A673 (cell line): Measurements from ENCODE around the gene SLC24A4. TPM values are rescaled to one million over a fixed set of nuclear protein-coding genes. Genes with fewer than 3 reads are reported as not detected.

Source experiments
- BruUV-seq: library from RNA; stranded (reverse); fragments of 400-500 nt; replicated peaks from 2 replicates; lab custom pipeline; 2021; lab: Mats Ljungman, UMichigan
- CTCF ChIA-PET: fragments of 300-600 bp; sonication (Branson Sonifier 250); formaldehyde crosslinking; loops from one replicate; lab custom pipeline; 2022; ENCODE audit warnings: antibody characterized with exemption; lab: Charles Lee
- POLR2A ChIA-PET: fragments of 300-600 bp; sonication (Branson Sonifier 250); formaldehyde crosslinking; loops from one replicate; lab custom pipeline; 2022; ENCODE audit warnings: antibody characterized with exemption; ENCODE audit not compliant: low non-redundant PET; lab: Charles Lee
- DNase-seq: peaks from one replicate; pipeline ENCODE4 v3.0.0-alpha.2; 2015; ENCODE audit warnings: low spot score
- H3K27ac ChIP-seq: fragments of 200-600 bp; sonication (generic); 2 replicates; pipeline ENCODE4 v1.5.1; 2016; ENCODE audit warnings: mixed run types, low read depth, mild to moderate bottlenecking, mixed read lengths, antibody characterized with exemption, low read length; ENCODE audit not compliant: poor library complexity, severe bottlenecking
- H3K27me3 ChIP-seq: fragments of 200-600 bp; sonication (generic); replicated peaks from 2 replicates; pipeline ENCODE4 v1.6.1; 2017; ENCODE audit warnings: mixed run types, low read depth, mild to moderate bottlenecking, mixed read lengths, antibody characterized with exemption, low read length; ENCODE audit not compliant: insufficient read depth, poor library complexity
- H3K36me3 ChIP-seq: fragments of 200-600 bp; sonication (generic); 2 replicates; pipeline ENCODE4 v1.6.1; 2016; ENCODE audit warnings: mixed run types, mild to moderate bottlenecking, mixed read lengths, antibody characterized with exemption, low read length; ENCODE audit not compliant: insufficient read depth, poor library complexity, severe bottlenecking
- H3K4me1 ChIP-seq: fragments of 200-600 bp; sonication (generic); 2 replicates; pipeline ENCODE4 v1.6.1; 2017; ENCODE audit warnings: mixed run types, mild to moderate bottlenecking, mixed read lengths, antibody characterized with exemption, low read length; ENCODE audit not compliant: insufficient read depth, poor library complexity, severe bottlenecking
- H3K4me3 ChIP-seq: fragments of 200-600 bp; sonication (generic); 2 replicates; pipeline ENCODE4 v1.5.1; 2016; ENCODE audit warnings: low read depth, mixed run types, mild to moderate bottlenecking, mixed read lengths, low read length; ENCODE audit not compliant: poor library complexity, severe bottlenecking
- H3K9me3 ChIP-seq: fragments of 200-600 bp; sonication (generic); 2 replicates; pipeline ENCODE4 v1.6.1; 2016; ENCODE audit warnings: mixed run types, low read depth, mild to moderate bottlenecking, mixed read lengths, antibody characterized with exemption, low read length; ENCODE audit not compliant: poor library complexity, severe bottlenecking
- EZH2 ChIP-seq: fragments of 200-600 bp; sonication (generic); IDR thresholded peaks from 2 replicates; pipeline ENCODE4 v1.6.1; 2017; ENCODE audit warnings: borderline replicate concordance, low read depth, mild to moderate bottlenecking, mixed read lengths, antibody characterized with exemption, low read length; ENCODE audit not compliant: poor library complexity, severe bottlenecking
- intact Hi-C: fragments of 100-400 bp; cut with micrococcal nuclease; formaldehyde crosslinking; loops from one replicate; pipeline ENCODE4 v1.10.0; 2022; ENCODE audit not compliant: unreplicated experiment
- total RNA-seq: library from RNA; stranded (reverse); gene quantifications from 2 replicates; pipeline ENCODE4 v1.2.3, GENCODE V29; 2021
- TF ChIP-seq, protein P1 (sequence below): fragments of 300-800, 200-600 bp; sonication (generic); conservative IDR thresholded peaks from 2 replicates; pipeline ENCODE4 v1.5.1; 2017; ENCODE audit warnings: low read depth, mild to moderate bottlenecking, antibody characterized with exemption, low read length, moderate library complexity, mixed read lengths

SLC24A4 gene
- total RNA-seq, 1 experiment from 2014 or later, result 0.15 TPM

DNA sequence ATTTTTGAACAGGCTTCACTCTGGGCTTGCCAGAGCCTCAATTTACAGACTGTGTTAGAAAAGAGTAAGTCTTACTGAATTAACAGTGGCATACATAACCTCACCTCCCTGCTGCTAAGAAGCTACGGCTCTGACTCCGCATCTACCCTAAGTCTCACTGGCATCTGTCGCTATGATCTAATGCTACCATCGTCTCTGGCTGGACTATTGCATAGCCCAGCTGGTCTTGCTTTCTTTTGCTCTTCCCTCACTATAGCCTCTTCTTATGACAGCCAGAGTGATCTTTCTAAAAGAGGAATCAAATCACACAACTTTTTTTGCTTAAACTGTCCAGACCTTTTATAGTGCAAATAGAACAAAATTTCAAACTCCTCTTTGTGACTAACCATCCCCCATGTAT, 81.1 kb downstream of the SLC24A4 start:
- Histone ChIP-seq H3K36me3 (no peaks in the 10 kb centered on the region), H3K9me3 (no peaks in the 10 kb centered on the region), H3K4me1 (no peaks in the 10 kb centered on the region), H3K27ac (no peak overlapping the region), H3K4me3 (no peak overlapping the region), H3K27me3 (peaks cover 3% of the 10 kb centered on the region)
- ChIA-PET CTCF (no interaction called here), POLR2A (no interaction called here)
- intact Hi-C loops, result no loop called here
- TF ChIP-seq, protein P1, sequence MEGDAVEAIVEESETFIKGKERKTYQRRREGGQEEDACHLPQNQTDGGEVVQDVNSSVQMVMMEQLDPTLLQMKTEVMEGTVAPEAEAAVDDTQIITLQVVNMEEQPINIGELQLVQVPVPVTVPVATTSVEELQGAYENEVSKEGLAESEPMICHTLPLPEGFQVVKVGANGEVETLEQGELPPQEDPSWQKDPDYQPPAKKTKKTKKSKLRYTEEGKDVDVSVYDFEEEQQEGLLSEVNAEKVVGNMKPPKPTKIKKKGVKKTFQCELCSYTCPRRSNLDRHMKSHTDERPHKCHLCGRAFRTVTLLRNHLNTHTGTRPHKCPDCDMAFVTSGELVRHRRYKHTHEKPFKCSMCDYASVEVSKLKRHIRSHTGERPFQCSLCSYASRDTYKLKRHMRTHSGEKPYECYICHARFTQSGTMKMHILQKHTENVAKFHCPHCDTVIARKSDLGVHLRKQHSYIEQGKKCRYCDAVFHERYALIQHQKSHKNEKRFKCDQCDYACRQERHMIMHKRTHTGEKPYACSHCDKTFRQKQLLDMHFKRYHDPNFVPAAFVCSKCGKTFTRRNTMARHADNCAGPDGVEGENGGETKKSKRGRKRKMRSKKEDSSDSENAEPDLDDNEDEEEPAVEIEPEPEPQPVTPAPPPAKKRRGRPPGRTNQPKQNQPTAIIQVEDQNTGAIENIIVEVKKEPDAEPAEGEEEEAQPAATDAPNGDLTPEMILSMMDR, result no peak
- no peak for TF ChIP-seq EZH2
- BruUV-seq, result no TSS peak
- DNase-seq, result no peak

DNA sequence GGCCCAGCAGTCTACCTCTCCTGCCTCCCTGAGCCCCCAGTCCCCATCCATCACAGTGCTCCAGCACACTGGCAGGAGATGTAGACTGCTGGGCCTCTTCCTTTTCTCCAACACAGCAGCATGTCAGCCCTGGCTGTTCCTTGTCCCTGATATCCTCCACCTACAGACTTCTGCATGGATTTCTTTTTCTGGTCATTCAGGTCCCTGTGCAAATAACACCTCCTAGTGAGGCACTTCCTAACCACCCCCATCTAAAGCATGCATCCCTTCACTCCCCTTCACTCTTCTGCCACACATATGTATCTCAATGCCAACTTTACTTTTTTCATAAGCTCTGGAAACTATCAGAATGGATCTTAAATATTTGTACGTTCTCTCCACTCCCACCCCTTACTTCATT, 81.5 kb downstream of the SLC24A4 start:
- TF ChIP-seq, protein P1, result no peak
- no peak for TF ChIP-seq EZH2
- ChIA-PET CTCF (no interaction called here), POLR2A (no interaction called here)
- BruUV-seq, result no TSS peak
- Histone ChIP-seq H3K27me3 (peaks cover 2% of the 10 kb centered on the region), H3K36me3 (no peaks in the 10 kb centered on the region), H3K27ac (no peak overlapping the region), H3K4me3 (no peak overlapping the region), H3K9me3 (no peaks in the 10 kb centered on the region), H3K4me1 (no peaks in the 10 kb centered on the region)
- DNase-seq, result no peak
- intact Hi-C loops, result no loop called here

DNA sequence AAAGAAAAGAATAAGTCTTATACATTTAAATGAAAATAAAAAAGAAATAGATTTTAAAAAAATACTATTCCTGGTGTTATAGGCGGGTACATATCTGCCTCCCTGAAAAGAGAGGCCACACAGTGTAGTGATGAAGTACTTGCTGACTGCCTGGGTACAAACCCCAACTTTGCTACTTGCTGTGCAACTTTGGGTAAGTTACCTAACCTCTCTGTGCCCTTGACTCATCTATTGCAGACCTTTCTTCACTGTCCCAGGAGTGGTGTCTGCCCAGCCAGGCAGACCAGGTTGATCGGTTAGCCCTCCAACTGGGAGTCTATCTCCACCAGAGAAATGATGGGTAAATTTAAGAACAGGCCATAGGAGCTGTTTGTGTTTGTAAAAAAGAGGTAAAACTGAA, 82.0 kb downstream of the SLC24A4 start:
- TF ChIP-seq EZH2, result no peak
- TF ChIP-seq, protein P1, result no peak
- CTCF ChIA-PET, result no interaction called here
- Histone ChIP-seq H3K27me3 (no peaks in the 10 kb centered on the region), H3K4me3 (no peak overlapping the region), H3K4me1 (no peaks in the 10 kb centered on the region), H3K9me3 (no peaks in the 10 kb centered on the region), H3K36me3 (no peaks in the 10 kb centered on the region), H3K27ac (no peak overlapping the region)
- POLR2A ChIA-PET, result no interaction called here
- BruUV-seq, result no TSS peak
- intact Hi-C loops, result no loop called here
- DNase-seq, result no peak
